Measurements from ENCODE around the gene DUOXA1.

DNA sequence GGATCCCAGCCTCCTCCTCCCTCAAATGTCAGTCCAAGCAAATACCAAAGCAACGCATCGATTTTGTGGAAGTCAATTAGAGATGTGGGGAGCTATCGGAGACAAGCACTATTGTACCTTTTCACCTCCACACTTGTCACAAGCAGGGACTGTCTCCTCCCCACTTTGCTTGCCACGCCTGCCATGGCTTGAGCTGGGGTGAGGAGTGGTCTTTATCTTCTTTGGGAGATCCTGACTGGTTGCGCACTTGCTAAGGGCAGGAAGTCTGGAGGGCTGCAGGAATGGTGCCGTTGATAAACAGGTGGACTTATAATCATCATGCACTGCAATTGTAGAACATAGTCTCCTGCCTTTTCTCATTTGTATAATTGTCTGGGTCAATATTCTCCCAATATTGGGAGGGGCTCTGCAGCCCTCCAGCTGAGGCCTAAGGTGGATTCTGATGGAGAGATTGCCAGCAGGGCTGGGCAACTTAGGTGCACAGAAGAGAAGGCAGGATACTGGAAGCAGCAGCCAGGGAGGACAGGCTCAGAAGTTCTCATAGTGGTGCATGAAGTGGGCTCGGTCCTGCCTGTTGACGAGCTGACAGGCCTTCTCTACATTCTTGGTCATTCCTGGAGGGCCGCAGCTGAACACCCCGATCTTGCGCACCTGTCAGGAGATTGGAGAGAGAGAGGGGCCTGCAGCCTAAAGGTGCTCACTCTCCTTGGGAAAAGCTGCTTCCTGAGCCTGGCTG, 35.9 kb downstream of the DUOXA1 start:
- TF ChIP-seq, protein P1, sequence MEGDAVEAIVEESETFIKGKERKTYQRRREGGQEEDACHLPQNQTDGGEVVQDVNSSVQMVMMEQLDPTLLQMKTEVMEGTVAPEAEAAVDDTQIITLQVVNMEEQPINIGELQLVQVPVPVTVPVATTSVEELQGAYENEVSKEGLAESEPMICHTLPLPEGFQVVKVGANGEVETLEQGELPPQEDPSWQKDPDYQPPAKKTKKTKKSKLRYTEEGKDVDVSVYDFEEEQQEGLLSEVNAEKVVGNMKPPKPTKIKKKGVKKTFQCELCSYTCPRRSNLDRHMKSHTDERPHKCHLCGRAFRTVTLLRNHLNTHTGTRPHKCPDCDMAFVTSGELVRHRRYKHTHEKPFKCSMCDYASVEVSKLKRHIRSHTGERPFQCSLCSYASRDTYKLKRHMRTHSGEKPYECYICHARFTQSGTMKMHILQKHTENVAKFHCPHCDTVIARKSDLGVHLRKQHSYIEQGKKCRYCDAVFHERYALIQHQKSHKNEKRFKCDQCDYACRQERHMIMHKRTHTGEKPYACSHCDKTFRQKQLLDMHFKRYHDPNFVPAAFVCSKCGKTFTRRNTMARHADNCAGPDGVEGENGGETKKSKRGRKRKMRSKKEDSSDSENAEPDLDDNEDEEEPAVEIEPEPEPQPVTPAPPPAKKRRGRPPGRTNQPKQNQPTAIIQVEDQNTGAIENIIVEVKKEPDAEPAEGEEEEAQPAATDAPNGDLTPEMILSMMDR (IDR thresholded peaks at IDR 0.05): no peak
- no peak for TF ChIP-seq POLR2A (IDR thresholded peaks at IDR 0.05)
